ENCODE measurements around the gene MYO1G.
"Not testable (repeated sequence)": the region's sequence is repeated elsewhere in the genome, so short reads cannot be mapped to it uniquely, and the experiment has no call there.

MYO1G gene

GRCh38 chr7:44978511-44979366 is at the start of gene MYO1G:
Gene MYO1G (minus strand): TSS chr7:44979015. CDS start chr7:44978961, 54 bp downstream.
- DNase-seq (ENCODE audit: low read depth in 3 of 3): peak; percentile 60 to 92 (median 63)

DNA sequence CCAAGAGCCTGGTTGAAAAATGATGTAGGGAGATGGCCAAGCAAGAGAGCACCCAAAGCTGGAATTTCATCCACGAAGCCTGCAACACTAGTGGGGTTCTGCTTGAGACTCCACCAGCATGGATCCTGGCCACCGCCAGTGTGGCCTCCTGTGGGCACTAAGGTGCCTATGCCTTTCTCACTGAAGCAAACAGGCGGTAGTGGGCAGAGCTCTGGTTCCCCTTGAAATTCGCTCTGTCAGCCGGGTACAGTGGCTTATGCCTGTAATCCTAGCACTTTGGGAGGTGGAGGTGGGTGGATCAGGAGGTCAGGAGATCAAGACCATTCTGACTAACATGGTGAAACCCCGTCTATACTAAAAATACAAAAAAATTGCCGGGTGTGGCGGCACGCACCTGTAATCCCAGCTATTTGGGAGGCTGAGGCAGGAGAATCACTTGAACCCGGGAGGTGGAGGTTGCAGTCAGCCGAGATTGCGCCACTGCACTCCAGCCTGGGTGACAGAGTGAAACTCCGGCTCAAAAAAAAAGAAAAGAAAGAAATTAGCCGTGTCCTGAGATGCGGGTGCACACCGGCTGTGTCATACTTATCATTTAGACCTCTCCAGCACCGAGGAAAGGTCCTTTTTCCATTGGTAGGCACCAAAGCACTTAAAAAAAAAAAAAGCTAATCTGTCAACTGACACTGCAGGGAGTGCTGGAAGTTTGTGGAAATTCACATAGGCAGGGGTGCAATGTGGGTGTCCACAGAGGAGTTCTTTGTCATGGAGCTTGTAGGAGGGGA is 49.5 kb upstream of the MYO1G start:
- no peak for DNase-seq (ENCODE audit: low read depth in 3 of 3)

- no peak for DNase-seq (ENCODE audit: low read depth in 3 of 3)
Observed at GRCh38 chr7:45027774-45028114, 48.9 kb upstream of the MYO1G start.

- peak in 1 of 3 experiments; percentile 14 for DNase-seq (ENCODE audit: low read depth in 3 of 3)
Observed at GRCh38 chr7:45026984-45027773, 48.4 kb upstream of the MYO1G start.

DNA sequence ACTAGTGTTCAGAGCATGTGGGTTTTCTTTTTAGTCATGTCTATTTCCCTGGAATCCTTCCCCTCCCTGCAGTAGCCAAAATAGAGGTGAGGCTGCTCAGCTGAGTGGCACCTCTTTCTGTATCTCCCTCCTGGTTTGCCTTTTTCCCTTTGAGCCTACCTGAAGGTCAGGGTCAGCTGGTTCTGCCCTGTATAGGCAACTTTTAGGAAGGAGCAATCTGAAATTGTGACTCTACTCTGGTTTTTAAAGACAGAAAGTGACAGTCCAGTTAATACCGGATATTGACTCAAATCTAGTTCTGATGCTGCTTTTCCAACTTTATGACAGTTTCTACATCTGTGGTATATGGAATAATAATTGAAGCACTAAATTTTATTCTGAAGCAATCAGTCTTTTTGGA is 47.2 kb upstream of the MYO1G start:
- no peak for DNase-seq (ENCODE audit: low read depth in 3 of 3)

- not testable (repeated sequence) for DNase-seq (ENCODE audit: low read depth in 3 of 3)
Observed at GRCh38 chr7:45025473-45025872, 46.7 kb upstream of the MYO1G start.

- no peak for DNase-seq (ENCODE audit: low read depth in 3 of 3)
Observed at GRCh38 chr7:45024126-45024744, 45.4 kb upstream of the MYO1G start.

DNA sequence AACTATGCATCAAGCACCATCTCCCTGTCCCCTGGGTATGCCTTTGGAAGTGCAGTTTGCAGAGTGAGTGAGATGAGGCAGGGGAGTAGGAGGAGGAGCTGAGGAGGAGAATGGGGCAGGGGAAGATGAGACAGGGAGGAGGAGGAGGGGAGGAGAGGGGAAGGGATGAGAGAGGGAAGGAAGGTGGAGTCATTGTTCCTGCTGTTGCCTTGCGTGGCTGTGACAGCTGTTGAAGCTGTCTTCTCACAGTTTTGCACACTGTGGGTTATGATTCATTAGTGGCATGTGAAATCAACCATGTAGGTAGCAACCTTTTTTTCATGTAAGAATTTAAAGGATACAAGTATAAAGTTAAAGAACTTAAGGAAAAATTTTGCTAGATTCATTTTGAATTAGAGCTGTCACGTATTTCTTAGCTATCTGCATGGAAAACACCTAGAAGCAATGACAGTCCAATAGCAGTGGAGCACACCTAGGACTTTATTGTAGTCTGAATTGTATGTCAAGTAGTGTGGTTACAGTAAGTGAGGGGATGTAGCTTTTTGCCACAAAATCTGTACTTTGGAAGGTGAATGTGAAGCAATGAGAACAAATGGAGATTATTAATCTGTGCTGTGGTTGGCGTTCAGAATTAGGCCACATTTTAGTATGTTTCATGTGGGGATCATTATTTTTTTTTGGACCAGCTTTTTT is 42.9 kb upstream of the MYO1G start:
- peak in 1 of 3 experiments; percentile 19 for DNase-seq (ENCODE audit: low read depth in 3 of 3)

GRCh38 chr7:45020915-45021314 is 42.1 kb upstream of the MYO1G start:
- no peak for DNase-seq (ENCODE audit: low read depth in 3 of 3)

- DNase-seq (ENCODE audit: low read depth in 3 of 3): no peak
Observed at GRCh38 chr7:45017253-45017652, 38.4 kb upstream of the MYO1G start.

DNA sequence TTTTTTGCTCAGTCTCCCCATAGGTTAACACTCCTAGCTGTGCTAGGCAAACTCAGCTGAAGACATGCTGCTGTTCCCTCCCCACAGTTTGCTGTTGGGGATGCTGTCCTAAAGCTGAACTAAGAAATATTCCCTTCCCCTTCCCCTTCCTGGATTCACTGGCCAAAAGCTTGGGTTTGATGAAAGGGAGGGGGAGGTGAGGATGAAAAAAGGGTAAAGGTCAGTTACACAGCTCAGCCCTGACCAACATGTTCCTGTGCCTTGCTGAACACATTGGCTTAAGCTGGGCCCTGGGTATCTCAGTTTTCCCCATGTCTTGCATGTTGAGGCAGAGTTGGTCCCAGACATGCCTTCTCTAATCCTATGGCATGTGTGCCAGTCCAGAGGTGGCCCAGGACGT is 36.5 kb upstream of the MYO1G start:
- DNase-seq (ENCODE audit: low read depth in 3 of 3): no peak

GRCh38 chr7:45013465-45013967 is 34.7 kb upstream of the MYO1G start:
- no peak for DNase-seq (ENCODE audit: low read depth in 3 of 3)

DNA sequence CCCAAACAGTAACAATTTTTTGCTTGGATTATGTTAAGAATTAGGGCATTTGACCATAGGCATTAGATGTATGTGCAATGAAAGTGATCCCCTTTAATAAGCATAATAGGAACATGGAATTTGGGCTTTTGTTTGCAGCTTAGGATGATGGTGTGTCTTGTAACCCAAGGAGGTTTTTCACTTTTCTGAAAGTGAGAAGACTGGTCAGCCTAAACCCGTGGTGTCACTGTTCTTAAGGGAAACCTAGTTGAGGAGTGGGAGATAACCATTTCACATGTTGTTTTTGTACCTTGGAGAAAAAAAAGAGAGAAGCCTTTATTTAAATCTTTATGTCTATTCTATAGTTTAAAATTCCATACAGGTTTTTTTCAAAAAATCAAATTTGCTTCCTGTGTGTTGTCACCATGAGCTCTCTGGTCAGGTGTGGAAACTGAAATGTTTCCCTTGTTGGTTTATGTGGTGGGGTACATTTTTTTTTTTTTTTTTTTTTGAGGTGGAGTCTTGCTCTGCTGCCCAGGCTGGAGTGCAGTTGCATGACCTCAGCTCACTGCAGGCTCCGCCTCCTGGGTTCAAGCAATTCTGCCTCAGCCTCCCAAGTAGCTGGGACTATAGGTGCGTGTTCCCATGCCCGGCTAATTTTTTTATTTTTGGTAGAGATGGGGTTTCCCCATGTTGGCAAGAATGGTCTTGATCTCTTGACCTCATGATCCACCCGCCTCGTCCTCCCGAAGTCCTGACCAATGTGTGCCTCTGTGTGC is 28.9 kb upstream of the MYO1G start:
- DNase-seq (ENCODE audit: low read depth in 3 of 3): no peak

GRCh38 chr7:45007106-45007505 is 28.3 kb upstream of the MYO1G start:
- DNase-seq (ENCODE audit: low read depth in 3 of 3): no peak

- DNase-seq (ENCODE audit: low read depth in 3 of 3): no peak
Observed at GRCh38 chr7:45003789-45004188, 25.0 kb upstream of the MYO1G start.

- no peak for DNase-seq (ENCODE audit: low read depth in 3 of 3)
Observed at GRCh38 chr7:45001826-45002225, 23.0 kb upstream of the MYO1G start.

DNA sequence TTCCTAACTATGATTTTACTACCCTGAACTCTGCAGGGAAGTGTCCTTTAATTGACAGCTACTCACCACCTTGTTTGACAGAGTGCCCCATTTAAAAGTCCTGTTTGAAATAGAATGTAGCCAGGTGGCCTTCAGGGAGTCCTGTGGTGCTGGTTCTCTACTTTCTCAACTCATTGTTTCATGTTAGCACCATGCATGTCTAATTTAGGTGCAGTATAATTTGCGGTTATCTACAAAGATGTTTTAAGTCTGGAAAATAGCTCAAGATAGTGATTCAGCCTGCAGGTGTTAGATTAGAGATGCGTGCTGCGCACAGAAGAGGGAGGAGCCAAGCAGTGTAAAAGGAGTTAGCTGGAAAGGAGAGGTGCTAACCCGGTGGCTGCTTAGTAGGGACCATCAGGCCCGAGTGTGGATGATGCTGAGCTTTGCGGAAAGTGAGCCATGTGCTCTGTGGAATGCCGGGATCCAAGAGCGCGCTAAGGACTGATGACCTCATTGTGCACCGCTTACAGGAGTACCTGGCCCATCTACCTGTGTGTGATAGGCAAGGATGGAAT is 22.4 kb upstream of the MYO1G start:
- DNase-seq (ENCODE audit: low read depth in 3 of 3): peak; percentile 55 to 73 (median 56)

DNA sequence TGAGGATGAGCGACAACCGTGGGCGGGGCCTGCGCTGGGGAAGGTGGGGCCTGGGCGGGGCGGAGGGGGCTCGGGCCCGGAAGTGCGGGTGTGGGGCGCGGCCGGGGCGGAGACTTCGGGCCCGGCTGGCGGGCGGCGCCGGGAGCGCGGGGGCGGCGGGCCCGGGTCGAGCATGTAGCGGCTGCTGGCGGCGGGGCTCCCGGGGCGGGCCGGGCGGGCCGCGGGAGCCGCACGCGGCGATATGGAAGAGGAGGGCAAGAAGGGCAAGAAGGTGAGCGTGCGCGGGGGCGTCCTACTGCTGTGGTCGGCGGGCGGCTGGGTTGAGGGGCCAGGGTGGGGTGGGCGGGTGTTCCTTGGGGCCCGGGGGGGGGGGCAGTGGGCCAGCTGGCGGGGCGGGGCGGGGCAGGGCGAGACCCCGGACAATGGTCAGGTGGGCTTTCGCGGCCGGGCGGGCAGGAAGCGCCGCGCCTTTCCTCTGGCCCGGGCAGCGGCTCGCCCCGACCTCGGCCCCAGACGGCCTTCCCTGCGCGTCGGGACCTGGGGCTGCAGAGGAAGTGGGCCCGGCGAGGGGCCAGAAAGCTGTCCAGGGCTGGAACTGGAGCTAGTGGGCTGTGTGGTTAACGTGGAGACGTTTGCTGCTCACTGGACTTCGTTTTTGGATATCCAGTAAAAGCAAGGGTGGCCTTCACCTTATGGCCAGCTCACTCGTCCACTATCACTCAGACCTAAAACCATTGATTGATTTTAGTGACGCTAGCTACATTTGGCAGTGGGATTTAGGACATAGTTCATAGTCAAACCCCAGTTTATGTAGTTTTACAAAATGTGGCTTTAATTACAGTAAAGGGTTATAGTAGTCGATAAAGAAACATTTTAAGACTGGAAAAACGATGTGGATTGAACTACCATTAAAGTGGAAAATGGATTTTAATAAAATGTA is 21.5 kb upstream of the MYO1G start, which contains the start of gene CCM2:
Gene CCM2, plus strand, starts transcription at position 109 of the 940 bp plus-strand sequence. Its CDS starts 133 bp downstream, at position 242.
- no peak for DNase-seq (ENCODE audit: low read depth in 3 of 3)

All from stimulated activated CD4-positive, alpha-beta T cell treated with anti-CD3 and anti-CD28 coated beads, TNF-alpha, amount 100 ng/mL, for 24 hours (primary cell).